Dedifferentiated amniotic fluid mesenchymal stem cell (primary cell): ENCODE results near the gene FADS3.

Experiments
- DNase-seq: peaks from one replicate; pipeline ENCODE4 v3.0.0-alpha.2; 2016; ENCODE audit errors: extremely low spot score

Gene FADS3

GRCh38 chr11:61913699-61914395 lies 22.5 kb upstream of the FADS3 start:
- no peak for DNase-seq

GRCh38 chr11:61912991-61913698 lies 21.8 kb upstream of the FADS3 start:
- no peak for DNase-seq

- no peak for DNase-seq
Observed at GRCh38 chr11:61912530-61912898, 21.2 kb upstream of the FADS3 start.

- DNase-seq = no peak
Observed at GRCh38 chr11:61911701-61912529, 20.6 kb upstream of the FADS3 start.

GRCh38 chr11:61911128-61911700 lies 19.9 kb upstream of the FADS3 start:
- no peak for DNase-seq

GRCh38 chr11:61910187-61911127 lies 19.1 kb upstream of the FADS3 start:
- no peak for DNase-seq

GRCh38 chr11:61908730-61909316 lies 17.5 kb upstream of the FADS3 start:
- no peak for DNase-seq

GRCh38 chr11:61907871-61908729 lies 16.8 kb upstream of the FADS3 start:
- no peak for DNase-seq

GRCh38 chr11:61907282-61907681 lies 15.9 kb upstream of the FADS3 start:
- no peak for DNase-seq

GRCh38 chr11:61906522-61906909 lies 15.2 kb upstream of the FADS3 start:
- DNase-seq = no peak

GRCh38 chr11:61905801-61906521 lies 14.6 kb upstream of the FADS3 start:
- DNase-seq = no peak

GRCh38 chr11:61905067-61905696 lies 13.8 kb upstream of the FADS3 start:
- DNase-seq = no peak

- DNase-seq = no peak
Observed at GRCh38 chr11:61904539-61905048, 13.2 kb upstream of the FADS3 start.

GRCh38 chr11:61903845-61904244 lies 12.5 kb upstream of the FADS3 start:
- no peak for DNase-seq

GRCh38 chr11:61902313-61902712 lies 11.0 kb upstream of the FADS3 start:
- DNase-seq = no peak

- no peak for DNase-seq
Observed at GRCh38 chr11:61901397-61901796, 10.1 kb upstream of the FADS3 start.

GRCh38 chr11:61900251-61900650 lies 8.9 kb upstream of the FADS3 start:
- no peak for DNase-seq

GRCh38 chr11:61899146-61899841 lies 7.9 kb upstream of the FADS3 start:
- peak; percentile 47 for DNase-seq
